HG02623 (cell line): Measurements from ENCODE around the gene GRK1.

ENCODE experiments used
- ATAC-seq: cut with Tn5 transposase; IDR thresholded peaks from one replicate; pipeline ENCODE4 v1.9.1; 2021; ENCODE audit warnings: moderate library complexity; ENCODE audit not compliant: unreplicated experiment

GRK1 gene

DNA sequence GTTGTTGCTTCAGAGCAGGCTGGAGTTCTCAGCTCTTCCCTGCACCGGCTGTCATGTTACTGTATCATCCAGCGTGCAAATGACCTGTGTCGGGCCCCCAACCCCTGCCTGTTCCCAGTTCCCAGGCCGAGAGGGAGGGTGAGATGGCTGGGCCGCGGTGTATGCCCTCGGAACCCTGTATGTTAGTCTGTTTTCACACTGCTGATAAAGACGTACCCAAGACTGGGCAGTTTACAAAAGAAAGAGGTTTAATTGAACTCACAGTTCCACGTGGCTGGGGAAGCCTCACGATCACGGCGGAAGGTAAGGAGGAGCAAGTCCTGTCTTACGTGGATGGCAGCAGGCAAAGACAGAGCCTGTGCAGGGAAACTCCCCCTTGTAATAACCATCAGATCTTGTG, 102.9 kb downstream of the GRK1 start:
- ATAC-seq: no peak

DNA sequence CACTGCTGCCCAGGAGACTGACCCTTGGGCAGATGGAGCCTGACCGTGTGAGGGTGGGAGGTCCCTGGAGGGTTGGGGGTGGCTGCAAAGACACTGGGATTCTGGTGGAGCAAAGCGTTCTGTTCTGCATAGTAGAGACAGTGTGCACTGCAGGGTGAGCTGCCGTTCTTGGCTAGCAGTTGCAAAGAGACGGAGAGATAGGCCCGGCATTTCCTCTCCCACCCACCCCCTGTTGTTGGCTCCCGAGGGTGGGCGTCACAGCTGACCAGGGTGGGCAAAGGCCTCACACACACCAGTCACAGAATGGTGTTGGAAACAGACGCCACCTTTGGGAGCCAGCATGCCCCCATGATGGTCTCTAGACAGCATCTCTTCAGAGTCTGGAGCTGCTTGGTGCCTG, 103.4 kb downstream of the GRK1 start:
- ATAC-seq: no peak

GRCh38 chr13:113770937-113771336, 103.9 kb downstream of the GRK1 start:
- ATAC-seq: no peak

- no peak for ATAC-seq
Observed at GRCh38 chr13:113771709-113772331, 104.8 kb downstream of the GRK1 start.

- no peak for ATAC-seq
Observed at GRCh38 chr13:113774177-113775107, 107.4 kb downstream of the GRK1 start.

DNA sequence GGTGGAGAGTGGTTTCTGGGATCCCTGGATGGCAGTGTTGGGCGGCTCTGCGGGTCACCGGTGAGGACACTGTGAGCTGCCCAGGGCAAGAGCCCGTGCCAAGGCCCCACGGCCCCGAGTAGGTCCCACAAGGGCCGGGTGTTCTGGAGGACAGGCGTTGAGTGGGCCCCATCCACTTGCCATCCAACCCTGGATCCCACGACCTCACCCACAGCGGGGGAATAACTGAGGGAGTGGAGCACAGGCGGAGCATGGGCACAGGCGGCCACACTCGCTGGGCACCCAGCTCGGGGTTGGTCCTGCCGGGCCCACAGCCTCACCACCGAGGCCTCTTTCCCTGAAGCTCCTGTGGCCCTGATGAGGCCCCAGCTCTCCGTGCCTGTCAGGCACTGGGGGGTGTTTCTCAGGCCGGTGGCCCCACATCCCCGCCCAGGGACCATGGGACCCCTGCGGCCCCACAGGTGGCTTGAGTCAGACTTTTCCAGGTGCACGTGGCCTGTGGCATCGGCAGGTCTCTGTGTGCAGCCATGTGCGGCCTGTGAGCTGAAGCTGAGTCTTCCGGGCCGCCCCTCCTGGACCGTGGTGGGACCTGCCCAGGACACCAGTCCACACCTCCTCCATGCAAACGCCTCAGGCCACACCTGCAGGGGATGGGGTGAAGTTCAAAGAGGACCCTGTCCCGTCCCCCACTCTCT, 108.6 kb downstream of the GRK1 start:
- ATAC-seq: no peak

DNA sequence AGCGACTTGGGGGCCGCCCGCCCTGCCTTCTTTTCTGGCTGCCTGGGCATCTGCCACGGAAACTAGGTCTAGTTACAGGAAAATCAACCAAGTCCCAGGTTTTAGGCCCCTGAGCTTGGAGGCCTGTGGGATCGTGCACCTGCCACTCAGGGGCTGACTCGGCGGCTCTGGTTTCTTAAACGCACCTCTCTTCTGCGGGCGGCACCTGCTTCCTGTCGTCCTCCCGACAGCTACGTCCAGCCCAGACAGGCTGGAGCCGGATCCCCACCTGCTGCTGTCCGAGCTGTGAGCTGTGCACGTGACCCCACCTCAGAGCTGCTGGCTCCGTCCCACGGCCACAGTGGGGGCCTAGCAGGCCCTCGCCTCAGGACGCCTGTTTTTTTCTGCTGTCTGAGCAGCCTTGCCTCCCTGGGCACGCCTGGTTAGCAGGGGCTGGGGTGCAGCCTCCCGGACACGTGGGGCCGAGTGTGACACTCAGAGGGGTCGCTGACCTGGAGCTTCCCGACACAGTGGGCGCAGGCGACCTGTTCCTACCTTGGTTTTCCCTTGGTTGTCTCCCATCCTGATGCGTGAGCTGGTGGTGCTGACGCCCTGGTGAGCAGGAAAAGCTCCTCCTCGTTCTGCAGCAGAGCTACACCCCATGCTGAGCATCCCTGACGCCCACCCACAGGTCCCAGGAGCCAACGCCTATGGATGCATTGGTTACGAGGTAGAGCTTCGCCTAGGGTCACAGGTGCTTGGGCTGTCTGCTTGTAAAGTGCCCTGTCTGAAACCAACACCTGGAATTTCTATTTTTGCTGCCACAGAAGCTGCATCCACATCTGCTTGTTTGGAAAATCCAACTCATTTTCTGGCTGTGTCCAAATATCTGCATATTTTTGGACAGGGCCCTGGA, 109.5 kb downstream of the GRK1 start:
- no peak for ATAC-seq

GRCh38 chr13:113777311-113778260, 110.6 kb downstream of the GRK1 start:
- ATAC-seq: no peak

DNA sequence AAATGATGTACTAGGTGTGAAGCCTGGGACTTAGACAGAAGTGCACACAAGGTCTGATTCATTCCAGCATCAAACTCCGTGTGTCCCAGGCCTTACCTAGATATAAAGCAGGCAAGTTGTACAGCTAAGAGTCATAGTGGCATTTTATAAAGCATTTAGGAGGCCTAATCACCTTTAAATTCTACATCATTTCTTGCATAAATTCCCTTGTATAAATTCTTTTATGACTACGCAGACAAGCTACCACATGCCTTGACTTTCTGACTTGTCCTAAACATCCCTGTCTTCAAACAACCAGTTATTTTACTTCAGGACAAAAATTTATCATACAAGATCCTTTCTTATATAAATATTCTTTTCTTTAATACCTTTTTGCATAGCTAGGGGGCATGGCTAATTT, 114.6 kb downstream of the GRK1 start:
- ATAC-seq: no peak

DNA sequence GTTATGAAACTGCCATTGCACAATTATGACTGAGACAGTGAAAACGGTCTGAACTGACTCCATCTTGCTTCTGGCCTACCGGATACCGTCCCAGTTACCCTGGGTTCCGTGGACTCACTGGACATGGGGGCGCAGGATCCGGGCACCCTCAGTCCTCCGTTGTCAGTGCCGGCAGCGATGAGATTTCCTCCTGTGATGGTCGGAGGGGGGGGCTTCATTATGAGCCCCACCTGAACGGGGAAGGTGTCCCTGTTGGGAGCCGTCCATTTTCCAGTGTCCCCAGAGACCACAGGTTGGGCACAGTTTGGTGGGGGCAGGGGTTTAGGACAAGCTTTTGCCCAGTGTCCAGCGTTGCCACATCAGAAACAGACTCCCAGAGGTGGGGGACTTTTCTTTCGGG, 115.5 kb downstream of the GRK1 start:
- ATAC-seq: no peak

- ATAC-seq: no peak
Observed at GRCh38 chr13:113783200-113783881, 116.3 kb downstream of the GRK1 start.

- no peak for ATAC-seq
Observed at GRCh38 chr13:113783966-113784644, 117.1 kb downstream of the GRK1 start.

DNA sequence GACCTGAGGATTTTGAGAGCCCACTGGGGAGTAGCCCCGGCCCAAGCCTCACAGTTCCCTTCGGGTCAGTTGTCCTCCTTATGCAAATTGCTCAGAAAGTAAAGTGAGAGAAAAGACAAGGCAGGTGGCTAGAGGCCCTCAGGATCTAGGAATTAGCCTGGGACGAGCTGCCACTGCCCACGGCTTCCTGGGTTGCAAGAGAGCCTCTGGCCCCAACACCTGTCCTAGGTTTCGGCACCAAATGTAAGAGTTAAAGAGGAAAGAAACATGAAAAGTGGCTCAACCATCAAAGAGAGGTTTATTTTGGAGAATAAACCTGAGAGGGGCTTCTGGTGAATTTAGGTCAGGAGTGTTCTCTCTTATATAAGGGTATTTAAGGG, 117.6 kb downstream of the GRK1 start:
- no peak for ATAC-seq

GRCh38 chr13:113785051-113786010, 118.3 kb downstream of the GRK1 start:
- ATAC-seq: no peak

DNA sequence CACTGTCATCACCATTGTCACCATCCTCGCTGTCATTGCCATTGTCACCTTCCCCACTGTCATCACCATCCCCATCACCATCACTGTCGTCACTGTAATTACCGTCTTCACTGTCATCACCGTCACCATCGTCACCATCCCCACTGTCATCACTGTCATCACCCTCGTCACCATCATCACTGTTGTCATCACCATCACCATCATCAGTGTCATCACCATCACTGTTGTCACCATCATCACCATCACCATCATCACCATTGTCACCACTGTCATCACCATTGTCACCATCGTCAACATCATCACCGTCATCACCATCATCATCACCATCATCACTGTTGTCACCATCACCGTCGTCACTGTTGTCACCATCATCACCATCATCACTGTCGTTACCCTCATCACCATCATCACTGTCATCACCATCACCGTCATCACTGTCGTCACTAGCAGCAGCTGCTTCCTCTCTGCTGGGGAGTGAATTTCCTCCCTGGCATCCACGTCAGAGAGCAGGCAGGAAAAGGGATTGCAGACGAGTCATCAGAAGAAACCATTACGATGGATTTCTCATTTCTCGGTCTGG, 119.3 kb downstream of the GRK1 start:
- ATAC-seq: no peak
